Measurements from ENCODE around the gene DYNLRB1.

DYNLRB1 gene

GRCh38 chr20:34583544-34583943 lies 67.3 kb downstream of the DYNLRB1 start:
- Histone ChIP-seq H3K36me3 (peaks cover 10% of the 10 kb centered on the region), H3K27me3 (no peaks in the 10 kb centered on the region), H3K9me3 (no peaks in the 10 kb centered on the region), H3K4me1 (ENCODE audit: control insufficient read depth in 1 of 2, insufficient read depth in 1 of 2, low read depth in 1 of 2, low read length in 1 of 2) (peaks cover 23 to 33% of the 10 kb centered on the region in 2 experiments), H3K27ac (no peak overlapping the region), H3K4me3 (ENCODE audit: low read depth in 1 of 2, low read length in 1 of 2) (no peak overlapping the region)
- TF ChIP-seq CTCF (IDR thresholded peaks at IDR 0.05): no peak

- TF ChIP-seq CTCF (IDR thresholded peaks at IDR 0.05): no peak
- H3K27ac ChIP-seq: no peak overlapping the region
- H3K27me3 ChIP-seq: no peaks in the 10 kb centered on the region
- no peaks in the 10 kb centered on the region for H3K9me3 ChIP-seq
- H3K4me3 ChIP-seq (ENCODE audit: low read depth in 1 of 2, low read length in 1 of 2): no peak overlapping the region
- H3K36me3 ChIP-seq: peaks cover 10% of the 10 kb centered on the region
- peaks cover 8 to 18% of the 10 kb centered on the region in 2 experiments for H3K4me1 ChIP-seq (ENCODE audit: control insufficient read depth in 1 of 2, insufficient read depth in 1 of 2, low read depth in 1 of 2, low read length in 1 of 2)
These were observed 68.8 kb downstream of the DYNLRB1 start for GRCh38 chr20:34585019-34585418.

DNA sequence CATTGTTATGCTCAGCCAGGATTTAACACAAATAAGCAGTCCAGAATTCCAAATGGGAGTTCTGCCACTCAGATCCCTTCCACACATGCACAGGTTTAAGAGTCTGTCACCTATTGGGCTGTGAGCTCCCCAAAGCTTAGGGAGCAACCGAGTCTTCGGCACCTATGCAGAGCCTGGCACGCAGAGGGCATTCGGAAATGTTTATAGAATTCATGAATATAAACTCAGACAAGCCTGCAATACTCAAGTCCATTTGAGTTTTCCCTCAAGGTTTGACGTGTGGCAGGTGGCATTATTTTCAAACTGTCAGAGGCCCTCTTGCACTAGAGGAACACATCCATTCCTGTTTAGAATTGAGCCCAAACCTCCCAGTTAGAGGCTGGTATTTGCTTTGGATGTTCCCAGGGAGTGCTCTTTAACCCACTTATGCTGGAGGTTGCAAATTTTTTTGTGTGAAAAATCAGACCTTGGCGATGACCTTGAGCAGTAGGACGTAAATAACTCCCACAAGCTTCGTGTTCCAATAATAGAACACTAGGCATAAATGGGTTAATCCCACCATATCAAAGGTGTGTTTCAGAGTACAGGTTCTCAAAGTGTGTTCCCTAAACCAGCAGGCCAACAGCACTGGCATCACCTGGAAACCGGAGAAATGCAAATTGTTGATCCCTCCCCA lies 70.4 kb downstream of the DYNLRB1 start:
- H3K36me3 ChIP-seq: peaks cover 10% of the 10 kb centered on the region
- H3K9me3 ChIP-seq: no peaks in the 10 kb centered on the region
- TF ChIP-seq CTCF (IDR thresholded peaks at IDR 0.05): no peak
- H3K27ac ChIP-seq: no peak overlapping the region
- H3K4me1 ChIP-seq (ENCODE audit: control insufficient read depth in 1 of 2, insufficient read depth in 1 of 2, low read depth in 1 of 2, low read length in 1 of 2): peaks cover 0 to 4% of the 10 kb centered on the region in 2 experiments
- no peak overlapping the region for H3K4me3 ChIP-seq (ENCODE audit: low read depth in 1 of 2, low read length in 1 of 2)
- H3K27me3 ChIP-seq: no peaks in the 10 kb centered on the region
